Stimulated activated CD4-positive, alpha-beta T cell treated with anti-CD3 and anti-CD28 coated beads, Interleukin-15, amount 100 ng/mL, for 48 hours (primary cell): ENCODE data around the gene PDIA6.
"Not testable (repeated sequence)": the region's sequence is repeated elsewhere in the genome, so short reads cannot be mapped to it uniquely, and the experiment has no call there.

ENCODE experiments used
- DNase-seq, 2 donors: peaks; one replicate each; pipeline ENCODE4 v3.0.0-alpha.2; 2020; ENCODE audit warnings: low read depth in 2 of 2

The PDIA6 gene

DNA sequence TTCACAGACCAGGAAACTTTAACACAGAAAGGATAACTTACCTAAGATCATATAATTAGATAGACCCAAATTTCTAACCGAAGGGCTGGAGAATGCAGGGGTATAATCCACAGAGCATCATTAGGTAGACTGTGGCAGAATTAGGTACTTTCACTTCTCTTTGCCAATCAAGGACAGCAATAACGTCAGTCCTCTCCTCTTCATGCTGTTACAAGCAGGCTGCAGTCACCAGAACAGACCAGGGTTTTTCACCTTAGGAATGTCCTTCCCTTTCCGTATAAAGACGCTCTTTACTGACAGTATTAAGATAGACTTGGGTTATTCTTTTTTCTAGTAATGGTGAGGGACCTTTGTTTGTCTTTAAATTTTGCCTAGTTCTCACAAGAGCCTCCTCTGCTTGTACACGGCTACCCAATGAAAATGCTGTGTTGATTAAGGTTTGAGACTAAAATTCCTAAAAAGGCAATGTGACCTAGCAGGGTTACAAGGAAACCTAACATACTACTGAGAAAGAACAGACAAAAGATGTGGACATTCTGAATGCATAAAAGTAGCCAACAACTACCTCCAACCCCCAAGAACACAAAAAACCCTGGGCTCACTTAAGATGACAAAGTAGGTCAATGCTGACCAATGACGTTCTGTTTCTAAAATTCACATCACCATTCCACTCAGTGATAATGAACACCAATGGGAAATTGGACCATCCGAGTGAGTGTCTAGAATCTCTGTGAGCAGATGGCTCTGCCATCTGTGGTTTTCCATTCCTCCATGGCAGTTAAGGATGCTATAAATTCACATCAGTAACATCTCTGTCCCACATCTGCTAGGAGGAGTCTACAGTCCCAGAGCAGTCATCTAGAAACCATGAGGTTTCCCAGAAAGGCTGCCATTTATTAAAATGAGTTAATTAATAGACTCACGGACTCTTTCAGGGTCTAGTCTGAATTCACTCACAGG lies 2.1 kb downstream of the PDIA6 start:
- DNase-seq = no peak

DNA sequence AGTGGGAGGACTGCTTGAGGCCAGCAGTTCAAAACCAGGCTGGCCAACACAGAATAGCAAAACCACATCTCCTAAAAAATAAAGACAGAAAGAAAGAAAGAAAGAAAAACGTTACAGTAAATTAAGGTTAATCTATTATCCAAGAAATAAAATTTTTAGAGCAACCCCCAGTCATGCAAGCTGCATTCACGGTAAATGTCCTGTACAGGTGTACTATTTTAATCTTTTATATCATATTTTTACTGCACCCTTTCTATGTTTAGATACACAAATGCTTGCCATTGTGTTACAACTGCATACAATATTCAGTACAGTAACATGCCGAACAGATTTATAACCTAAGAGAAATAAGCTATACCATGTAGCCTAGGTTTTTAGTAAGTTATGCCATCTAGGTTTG lies 6.0 kb downstream of the PDIA6 start:
- DNase-seq = no peak

DNA sequence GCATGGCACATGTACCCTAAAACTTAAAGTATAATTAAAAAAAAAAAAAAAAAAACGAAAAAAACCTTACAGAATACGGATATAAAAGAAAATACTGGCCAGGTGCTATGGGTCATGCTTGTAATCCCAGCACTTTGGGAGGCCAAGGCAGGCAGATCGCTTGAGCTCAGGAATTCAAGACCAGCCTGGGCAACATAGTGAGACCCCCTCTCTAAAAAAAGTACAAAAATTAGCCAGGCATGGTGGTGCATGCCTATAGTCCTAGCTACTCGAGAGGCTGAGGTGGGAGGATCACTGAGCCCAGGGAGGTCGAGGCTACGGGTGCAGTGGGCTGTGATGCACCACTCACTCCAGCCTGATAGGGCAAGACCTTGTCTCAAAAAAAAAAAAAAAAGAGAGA lies 6.6 kb downstream of the PDIA6 start:
- DNase-seq = not testable (repeated sequence)

DNA sequence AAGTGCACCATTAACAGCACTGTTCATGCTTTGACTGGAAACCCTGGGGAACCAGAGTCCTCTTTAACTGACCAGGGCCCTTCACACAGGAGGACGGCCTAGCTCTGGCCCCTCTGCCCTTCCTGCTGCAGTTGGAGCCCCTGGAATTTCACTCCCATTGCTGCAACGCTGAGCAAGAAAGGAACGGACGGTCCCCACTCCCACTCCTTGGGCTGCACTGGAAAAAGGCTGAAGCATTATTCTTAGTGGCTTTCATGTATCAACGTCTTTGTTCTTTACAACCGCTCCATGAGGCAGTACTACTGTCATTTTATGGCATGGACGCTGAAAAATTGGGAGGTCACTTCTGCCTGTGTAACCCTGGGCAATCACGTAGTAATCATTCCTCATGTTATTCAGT lies 9.9 kb downstream of the PDIA6 start:
- DNase-seq = no peak

DNA sequence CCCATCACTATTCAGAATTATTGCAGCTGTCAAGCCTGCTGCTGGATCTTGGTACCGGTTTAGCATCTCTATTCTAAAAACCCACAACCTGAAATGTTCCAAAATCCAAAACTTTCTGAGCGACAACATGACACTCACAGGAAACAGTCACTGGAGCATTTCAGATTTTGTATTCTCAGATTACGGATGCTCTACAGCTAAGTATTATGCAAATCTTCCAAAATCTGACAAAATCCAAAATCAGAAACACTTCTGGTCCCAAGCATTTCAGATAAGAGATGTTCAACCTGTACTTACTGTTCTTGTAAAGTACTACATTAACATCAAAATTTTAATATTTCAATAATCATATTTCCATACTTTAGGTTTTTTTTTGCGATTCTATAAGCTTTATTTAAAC lies 12.4 kb downstream of the PDIA6 start:
- DNase-seq = no peak

DNA sequence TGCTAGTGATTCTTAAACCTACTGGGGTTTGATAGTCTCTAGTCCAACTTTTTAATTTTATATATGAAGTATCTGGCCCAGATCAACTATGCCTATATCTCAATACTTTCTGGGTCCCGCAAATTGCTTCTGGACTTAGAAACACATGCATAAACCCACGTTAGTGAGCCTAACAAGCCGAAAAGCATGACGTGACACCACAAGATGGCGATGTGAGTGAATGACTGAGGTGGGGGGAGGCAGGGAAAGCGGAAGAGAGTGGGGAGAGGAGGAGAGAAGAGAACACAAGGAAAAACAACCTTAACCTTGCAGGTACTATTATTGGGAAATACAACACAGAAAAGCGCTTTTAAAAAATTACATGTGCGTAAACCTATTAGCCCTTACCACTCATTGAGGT lies 13.8 kb downstream of the PDIA6 start:
- DNase-seq = no peak

DNA sequence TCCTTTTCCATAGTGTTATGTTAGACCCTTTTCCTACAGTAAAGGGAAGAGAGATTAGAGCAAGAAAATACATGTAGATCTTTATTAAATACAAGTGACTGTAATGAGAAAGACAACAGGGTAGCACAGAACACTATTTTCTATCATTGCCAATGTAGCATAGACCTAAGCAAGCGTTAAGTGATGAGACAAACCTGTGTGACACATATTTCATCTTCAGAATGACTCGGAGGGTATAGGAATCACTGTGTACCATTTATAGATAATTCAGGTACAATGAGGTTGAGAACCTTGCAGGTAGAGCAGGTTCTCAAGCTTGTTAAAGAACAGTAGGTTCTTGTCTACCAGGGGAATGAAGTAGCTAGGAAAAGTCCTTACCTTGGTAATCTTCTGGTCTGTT lies 15.9 kb downstream of the PDIA6 start:
- DNase-seq = no peak

DNA sequence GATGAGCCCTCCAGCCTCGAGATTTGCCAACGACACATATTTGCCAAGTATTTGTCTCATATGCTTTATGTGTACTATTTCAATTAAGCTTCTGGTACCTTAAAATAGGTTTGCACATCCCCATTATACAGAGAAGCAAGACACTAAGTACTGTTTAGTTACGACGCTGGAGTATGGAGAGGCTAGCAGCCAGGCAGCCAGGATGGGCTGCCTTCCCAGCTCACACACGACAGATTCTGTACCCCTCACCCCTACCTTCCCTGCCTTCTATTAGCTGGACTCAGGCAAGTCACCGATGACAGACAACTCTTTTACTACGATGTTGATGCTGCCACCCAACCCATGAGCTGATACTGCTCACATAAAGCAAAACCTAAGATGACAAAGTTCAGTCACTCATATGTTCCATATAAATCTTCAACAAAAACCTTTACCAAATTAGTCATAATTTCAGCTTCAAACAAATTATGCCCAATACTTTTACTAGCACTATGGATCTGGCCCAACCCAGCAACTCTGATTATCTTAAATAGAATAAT lies 17.0 kb downstream of the PDIA6 start:
- DNase-seq = no peak

DNA sequence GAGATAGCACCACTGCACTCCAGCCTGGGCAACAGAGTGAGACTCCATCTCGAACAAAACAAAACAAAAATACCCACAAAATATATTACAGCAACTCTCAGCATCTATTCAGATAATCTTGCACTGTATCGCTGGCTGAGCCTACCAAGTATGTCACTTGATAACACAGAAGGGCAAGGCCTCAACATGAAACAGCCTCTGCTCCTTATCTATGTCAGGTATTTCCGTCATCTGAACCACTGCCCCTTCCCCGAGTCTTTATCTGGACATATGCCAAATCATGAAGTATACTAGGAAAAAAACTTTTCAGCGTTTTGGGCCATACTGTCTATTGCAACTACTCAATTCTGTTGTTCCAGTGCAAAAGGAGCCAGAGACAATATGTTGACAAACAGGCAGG lies 17.7 kb downstream of the PDIA6 start:
- no peak for DNase-seq

DNA sequence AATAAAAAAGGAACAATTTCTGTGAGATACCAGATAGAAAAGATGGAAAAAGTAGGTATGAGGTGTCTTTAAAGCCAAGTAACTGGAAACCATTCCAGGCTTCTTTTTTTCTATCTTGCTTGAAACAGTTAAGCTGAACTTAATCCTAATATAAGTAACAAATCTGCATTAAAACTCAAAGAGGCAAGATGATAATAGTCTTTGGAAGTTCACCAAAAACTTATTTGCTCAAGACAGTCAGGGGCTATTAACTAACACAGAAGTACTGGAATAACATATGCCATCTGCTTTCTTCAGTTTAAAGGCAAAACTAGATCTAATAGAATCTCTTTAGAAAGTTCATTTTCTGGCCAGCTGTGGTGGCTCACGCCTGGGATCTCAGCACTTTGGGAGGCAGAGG lies 18.8 kb downstream of the PDIA6 start:
- no peak for DNase-seq

DNA sequence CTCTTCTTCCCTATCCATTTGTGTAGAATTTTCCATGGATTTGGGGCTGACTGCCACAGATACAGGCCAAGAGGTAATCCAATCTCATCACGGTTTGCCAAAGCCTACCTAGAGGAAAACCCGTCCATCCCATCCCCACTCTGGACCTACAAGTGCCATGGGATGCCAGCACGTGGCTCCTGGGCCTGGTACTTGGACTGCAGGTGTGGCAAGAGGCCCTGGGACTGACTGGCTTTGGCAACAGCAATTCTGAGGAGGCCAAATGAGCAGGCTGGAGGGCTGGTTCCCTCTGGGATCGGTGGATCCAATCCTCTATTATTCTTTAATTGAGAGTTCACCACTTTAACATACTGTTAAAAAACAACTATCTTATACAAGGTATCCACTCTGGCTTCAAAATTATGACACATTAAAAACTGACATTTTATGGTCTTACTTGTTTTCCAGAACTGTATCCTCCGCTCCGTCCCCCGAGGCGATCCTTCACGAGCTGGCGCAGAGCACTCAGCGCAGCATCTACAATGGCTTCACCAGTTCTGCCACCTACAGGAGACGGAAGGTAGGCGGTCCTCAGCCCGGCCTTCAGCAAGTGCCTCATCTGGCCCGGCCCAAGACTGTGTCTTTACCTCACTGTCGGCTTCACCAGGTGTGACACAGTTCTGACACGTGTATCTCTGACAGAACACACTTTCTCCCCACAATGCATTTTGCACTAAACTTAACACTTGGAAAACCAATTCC lies 19.8 kb downstream of the PDIA6 start:
- DNase-seq = no peak

DNA sequence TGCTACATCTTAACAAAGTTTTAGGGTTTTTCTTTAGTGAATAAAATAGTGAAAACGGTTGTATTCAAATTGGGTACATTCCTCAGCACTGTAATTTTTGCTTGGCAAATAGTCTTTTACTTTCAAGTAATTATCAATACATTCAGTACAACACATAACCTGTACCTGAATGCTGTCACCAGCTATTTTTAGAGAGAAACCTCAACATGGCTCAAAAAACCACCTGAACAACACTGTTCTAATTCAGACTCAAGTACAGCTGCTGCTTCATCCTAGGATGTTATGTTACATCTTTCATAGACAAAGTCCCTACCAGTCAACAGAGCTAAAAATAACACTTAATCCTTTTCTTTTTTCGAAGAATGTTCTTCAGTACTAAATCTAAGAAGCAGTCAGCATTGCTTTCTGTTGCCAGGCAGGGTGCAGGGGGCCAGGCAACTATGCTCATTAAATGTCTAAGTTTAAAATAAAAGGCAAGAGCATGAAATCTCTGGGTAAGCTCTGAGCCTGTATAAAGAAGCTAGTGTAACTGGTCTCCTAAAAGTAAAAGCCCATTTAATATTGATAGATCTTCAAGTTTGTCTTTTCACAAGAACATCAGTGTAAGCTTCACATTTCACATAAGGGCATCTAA lies 20.5 kb downstream of the PDIA6 start:
- DNase-seq = no peak

DNA sequence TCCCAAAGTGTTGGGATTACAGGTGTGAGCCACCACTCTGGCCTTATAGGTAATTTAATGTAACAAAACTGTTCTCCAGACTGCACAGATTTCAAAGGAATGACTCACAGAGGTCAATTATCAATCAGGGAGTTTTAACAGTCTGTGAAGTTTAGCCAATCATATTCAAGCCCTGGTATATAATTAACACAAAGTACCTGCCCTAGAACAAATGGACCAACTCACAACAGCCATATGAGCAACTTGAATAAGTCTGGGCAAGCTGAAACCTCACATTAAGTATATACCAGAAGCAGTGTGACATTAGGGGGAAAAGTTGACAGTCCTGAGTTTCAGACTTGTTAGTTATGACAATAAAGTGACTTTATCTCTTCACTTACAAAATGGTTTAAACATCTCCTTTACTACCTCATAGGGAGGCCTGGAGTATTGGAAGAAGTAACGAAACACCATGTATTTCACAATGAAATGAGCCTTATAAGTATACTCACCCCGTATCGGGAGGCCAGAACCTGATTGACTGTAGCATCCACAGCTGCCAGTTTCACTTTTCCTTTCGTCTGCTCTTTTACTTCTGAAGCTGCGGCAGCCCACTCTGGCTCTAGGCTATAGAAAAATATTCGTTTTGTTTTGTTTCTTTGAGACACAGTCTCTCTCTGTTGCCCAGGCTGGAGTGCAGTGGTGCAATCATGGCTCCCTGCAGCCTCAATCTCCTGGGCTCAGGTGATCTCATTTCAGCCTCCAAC lies 22.2 kb downstream of the PDIA6 start:
- no peak for DNase-seq

DNA sequence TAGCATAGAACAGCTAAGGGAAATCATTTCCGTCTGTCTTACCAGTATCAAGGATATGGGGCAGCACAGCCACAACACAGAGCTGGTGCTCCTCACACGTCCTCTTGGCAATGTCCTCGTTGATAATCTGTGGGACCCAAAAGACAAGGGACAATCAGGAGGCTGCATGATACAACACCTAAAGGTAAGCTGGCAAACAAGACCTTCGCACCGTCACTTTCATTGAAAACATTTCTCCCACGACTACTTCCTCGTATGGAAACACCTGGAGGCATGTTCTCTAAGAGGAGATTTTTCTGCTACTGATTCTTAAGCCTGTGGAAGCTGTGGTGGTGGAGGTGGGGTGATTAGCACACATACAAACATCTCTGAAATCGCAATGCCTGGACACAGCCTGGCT lies 23.7 kb downstream of the PDIA6 start:
- no peak for DNase-seq

DNA sequence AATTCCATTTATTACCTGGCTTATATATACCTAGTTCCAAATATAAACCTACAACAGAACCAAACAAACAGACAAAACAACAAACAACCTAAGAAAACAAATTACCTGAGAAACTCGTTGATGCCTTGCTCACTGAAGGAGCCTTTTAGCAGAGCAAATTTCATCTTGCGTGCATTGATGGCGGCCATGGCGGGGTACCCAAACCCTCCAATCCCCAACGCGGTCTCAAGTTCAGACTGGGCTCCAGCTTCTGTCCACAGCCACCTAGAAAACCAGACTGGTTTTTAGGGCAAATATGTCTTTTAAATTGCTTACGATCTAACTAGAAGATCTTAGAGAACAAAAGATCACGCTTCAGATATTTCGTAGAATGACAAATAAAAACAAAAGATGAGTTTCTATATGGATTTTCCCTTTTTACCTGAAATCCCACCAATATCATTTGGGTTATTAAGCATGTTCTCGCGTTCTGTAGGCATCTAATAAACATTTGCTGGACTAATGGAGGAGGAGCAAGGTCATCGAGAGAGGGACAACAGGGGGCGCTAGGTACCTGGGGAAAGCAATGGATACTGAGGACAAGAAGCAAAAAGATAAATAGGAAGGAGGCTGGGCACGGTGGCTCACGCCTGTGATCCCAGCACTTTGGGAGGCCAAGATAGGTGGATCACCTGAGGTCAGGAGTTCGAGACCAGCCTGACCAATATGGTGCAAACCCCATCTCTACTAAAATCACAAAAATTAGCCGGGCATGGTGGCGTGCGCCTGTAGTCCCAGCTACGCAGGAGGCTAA lies 25.2 kb downstream of the PDIA6 start:
- DNase-seq = peak in 1 of 2 donors; percentile 22

DNA sequence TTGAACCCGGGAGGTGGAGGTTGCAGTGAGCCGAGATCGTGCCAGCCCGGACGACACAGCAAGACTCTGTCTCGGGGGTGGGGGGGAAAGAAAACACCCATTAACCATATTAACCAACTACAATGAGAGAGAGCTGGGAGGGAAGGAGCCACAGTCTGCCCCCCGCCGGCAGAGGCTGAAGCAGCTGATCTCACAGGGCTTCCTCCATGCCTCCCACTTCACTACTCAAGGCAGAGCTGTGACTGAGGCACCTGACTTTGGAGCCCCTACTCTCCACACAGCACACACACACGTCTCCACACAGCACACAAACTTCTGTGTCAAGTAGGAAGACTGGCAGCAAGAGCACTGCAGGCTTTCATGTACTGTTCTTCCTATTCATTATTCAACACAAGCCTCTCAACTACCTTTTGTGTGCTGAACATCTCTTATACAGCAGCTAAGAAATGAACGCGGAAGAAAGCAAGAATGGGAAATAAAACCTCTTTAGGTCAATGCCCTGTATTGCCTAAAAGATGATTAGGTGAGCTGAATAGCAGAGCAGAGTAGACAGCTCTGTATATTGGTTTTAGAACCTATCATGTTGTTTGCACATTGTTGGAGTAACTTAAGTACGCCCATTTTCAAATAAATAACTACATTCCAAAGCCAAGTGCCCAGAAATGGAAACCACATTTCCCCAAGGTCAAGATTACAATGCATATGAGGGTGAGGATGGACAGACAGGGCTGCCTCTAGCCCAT lies 26.2 kb downstream of the PDIA6 start:
- DNase-seq = no peak

DNA sequence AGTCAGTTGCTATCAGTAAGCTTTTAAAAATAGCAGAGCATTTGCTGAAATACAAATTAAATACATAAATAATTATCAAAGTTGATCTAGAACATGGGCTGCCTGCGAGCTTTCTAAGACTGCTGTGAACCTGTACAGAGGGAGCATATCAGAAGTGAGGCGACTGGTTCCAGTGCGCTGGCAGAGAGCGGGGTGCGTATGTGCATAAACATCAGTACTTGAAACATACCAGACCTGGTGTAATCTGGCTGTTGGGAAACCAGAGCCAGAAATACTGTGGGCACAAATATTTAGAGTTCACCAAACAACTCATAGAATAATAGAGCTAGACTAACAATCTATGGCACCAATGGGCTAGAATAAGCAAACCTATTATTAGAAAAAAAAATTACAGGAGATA lies 27.3 kb downstream of the PDIA6 start:
- no peak for DNase-seq

DNA sequence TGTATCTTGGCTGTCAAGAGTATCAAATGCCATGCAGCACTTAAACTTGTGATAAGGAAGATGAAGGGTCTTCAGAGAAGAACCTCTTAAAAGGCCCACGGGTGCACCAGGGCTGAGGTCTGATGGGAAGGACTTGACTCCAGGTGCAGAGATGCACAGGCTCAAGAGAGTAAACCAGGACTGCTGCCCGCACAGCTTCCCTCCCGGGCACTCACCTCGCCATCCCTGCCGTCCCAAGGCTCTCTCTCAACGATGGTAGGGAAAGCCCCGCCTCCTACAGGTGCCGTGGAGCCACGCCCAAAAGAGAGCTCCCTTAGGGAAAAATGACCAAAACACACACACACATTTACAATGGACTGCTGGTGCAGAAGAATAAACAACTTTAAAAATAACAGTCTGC lies 27.9 kb downstream of the PDIA6 start:
- no peak for DNase-seq

DNA sequence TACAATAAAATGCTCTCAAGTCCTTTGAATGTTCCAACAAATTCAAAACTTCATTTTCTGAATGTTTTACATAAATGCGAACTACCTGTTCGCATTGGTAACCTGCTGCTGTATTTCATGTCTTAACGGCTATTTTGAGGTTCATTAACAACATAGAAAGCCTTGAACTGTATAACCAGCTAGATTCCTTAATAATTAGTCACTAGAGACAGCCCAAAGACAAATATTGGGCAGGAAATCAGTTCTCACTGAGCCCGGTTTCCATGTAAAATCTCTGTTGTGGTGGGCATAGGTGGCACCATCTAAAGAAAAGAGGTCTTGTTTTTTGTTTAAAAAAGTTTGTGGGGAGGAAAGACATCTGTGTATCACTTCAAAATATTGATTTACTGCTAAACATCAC lies 29.2 kb downstream of the PDIA6 start:
- DNase-seq = no peak

DNA sequence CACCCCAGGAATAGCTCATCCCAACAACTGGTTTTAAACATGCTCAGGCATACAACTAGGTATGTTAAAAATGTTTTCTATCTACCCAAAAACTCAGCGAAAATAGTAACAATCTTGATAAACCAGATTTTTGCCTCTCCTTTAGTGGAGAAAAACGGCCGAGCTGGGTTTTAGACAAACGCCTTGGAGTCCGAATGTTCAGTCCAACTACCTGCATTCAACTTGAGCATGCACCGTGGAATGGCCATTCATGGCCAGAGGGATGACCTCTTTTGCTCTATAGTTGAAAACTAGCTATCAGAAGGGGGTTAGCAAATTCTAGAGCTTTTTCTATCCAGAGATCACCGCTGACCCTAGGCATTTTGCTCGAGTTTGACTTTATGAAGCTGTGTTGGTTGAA lies 30.8 kb downstream of the PDIA6 start:
- no peak for DNase-seq
